ENCODE results near the gene GTF2H1.

GRCh38 chr11:18282626-18283025 lies 39.7 kb upstream of the GTF2H1 start:
- TF ChIP-seq POLR2A (IDR thresholded peaks at IDR 0.05) (no peak), CTCF (IDR thresholded peaks at IDR 0.05 in 8 of 11, conservative IDR thresholded peaks at IDR 0.05 in 3 of 11) (no peak)
